AG04449 (cell line): Measurements from ENCODE around the gene SF3A2.

Experiments used
- CTCF ChIA-PET: fragments of 350-600 bp; formaldehyde crosslinking; extraction: SDS; loops from one replicate; lab custom pipeline; 2021; ENCODE audit warnings: antibody characterized with exemption; lab: Yijun Ruan, JAX
- POLR2A ChIA-PET: fragments of 400-600, 350-600 bp; formaldehyde crosslinking; extraction: SDS; loops from one replicate; lab custom pipeline; 2020; ENCODE audit warnings: antibody characterized with exemption, inconsistent platforms; lab: Yijun Ruan, JAX
- DNase-seq: peaks from one replicate; pipeline ENCODE4 v3.0.0-alpha.2; 2010; ENCODE audit warnings: low read depth, low spot score
- H3K4me3 ChIP-seq: 2 replicates; pipeline ENCODE4 v1.5.1; 2011; ENCODE audit warnings: low read depth, mild to moderate bottlenecking, control low read depth, low read length
- CTCF ChIP-seq: IDR thresholded peaks from one replicate; pipeline ENCODE4 v1.5.1; 2011; ENCODE audit warnings: mild to moderate bottlenecking, moderate library complexity, low read length, control low read depth, inconsistent platforms; ENCODE audit not compliant: insufficient read depth; ENCODE audit errors: missing control alignments

Gene SF3A2

DNA sequence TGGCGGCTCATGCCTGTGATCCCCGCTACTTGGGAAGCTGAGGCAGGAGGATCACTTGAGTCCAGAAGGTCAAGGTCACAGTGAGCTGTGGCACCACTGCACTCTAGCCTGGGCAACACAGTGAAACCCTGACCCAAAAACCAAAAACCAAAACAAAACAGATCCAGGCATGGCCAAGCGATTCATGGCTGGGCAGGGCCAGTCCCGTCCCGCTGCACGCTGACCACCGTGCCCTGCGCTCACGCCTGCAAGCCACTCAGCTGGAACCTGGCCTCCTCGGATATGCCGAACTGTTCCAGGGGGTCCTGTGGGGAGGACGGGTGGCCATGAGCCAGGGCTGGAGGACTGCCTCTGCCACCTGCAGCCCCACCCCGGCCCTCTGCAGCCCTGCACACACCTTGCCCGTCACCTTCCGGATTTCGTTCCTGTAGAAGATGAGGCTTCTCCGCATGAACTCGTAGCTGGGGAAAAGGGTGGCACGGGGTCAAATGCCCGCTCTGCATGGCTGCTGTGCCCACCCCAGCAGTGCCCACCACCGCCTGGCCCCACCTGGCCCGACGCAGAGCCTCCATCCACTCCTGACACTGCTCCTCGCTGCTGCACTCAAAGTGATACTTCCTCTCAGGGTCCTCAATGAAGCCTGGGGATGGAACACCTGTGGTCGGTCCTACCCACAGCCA is 2.9 kb upstream of the SF3A2 start:
- CTCF ChIA-PET = interaction anchor here (0.8 to 2.7 kb wide), 8 partner anchors 25 to 159 kb away, joined by 3 to 12 read pairs (median 4); no protein-coding TSS in a partner anchor
- POLR2A ChIA-PET = interaction anchor here (0.6 to 1.2 kb wide), 2 partner anchors 20 to 191 kb away, joined by 3 read pairs; no protein-coding TSS in a partner anchor
- no peak for DNase-seq
- TF ChIP-seq CTCF = no peak
- H3K4me3 ChIP-seq = no peak overlapping the region

DNA sequence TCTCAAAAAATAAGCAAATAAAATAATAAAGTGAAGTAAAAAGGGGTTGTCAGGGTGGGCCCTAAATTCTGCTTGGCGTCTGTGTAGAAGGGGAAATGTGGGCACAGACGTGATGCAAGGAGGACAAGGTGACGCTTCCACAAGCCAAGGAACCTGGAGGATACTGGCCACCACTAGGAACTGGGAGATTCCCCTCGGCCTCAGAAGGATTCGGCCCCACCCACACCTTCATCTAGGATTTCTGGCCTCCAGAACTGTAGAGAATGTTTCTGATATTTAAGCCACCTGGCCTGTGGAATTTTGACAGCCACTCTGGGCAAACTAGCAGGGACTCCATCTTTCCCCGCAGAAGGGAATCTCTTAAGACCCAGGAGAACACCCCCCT is 1.6 kb upstream of the SF3A2 start:
- H3K4me3 ChIP-seq = peak overlapping the region; percentile 83
- POLR2A ChIA-PET = interaction anchor here (1.2 kb wide), 1 partner anchor 44 kb away, joined by 3 read pairs; no protein-coding TSS in a partner anchor
- TF ChIP-seq CTCF = no peak
- CTCF ChIA-PET = interaction anchor here (1.0 to 2.7 kb wide), 13 partner anchors 14 to 379 kb away, joined by 3 to 16 read pairs (median 4); no protein-coding TSS in a partner anchor
- no peak for DNase-seq

DNA sequence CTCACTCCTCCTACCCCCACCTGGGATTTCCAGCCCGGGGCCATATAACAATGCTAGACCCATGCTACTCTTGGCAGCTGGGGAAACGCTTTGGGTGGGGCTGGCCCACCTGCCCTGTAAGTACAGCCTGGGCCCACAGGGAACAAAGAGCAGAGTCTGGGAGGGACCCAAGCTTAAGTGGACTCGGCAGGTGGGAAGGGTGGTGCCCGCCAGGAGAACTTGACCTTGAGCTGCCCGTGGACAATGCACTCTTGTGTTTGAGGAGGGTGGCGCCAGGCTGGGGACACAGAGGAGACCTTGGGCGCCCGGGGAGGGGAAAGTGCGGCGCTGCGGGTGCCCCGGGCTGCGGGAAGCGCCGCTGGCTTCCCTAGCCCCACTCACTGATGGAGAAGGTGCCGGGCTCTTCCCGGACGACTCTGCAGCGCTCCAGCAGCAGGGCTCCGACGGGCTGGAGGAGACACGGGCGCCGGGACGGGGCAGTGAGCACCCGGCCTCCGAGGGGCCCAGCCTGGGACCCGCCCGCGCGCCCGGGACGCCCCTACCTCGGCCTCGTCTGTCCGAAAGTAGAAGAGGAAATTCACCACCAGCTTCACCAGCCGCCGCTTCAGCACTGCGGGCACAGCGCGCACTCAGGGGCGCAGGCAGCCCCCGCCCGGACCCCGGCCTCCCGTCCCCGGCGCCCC is 1.1 kb upstream of the SF3A2 start:
- POLR2A ChIA-PET = interaction anchor here (0.6 to 1.2 kb wide), 3 partner anchors 43 to 96 kb away, joined by 3 read pairs; no protein-coding TSS in a partner anchor
- H3K4me3 ChIP-seq = peak overlapping the region; percentile 83
- no peak for TF ChIP-seq CTCF
- DNase-seq = no peak
- CTCF ChIA-PET = interaction anchor here (0.6 to 2.7 kb wide), 34 partner anchors 9 to 379 kb away, joined by 3 to 16 read pairs (median 4); partner anchors contain the start of gene LSM7

- no peak for DNase-seq
- no peak for TF ChIP-seq CTCF
- ChIA-PET POLR2A (interaction anchor here (0.6 to 0.9 kb wide), 2 partner anchors 68 to 95 kb away, joined by 3 read pairs; no protein-coding TSS in a partner anchor), CTCF (interaction anchor here (0.6 to 2.7 kb wide), 34 partner anchors 9 to 378 kb away, joined by 3 to 16 read pairs (median 4); partner anchors contain the start of gene LSM7)
- peak overlapping the region; percentile 83 for H3K4me3 ChIP-seq
Observed at GRCh38 chr19:2236064-2236313, 635 bp upstream of the SF3A2 start.

DNA sequence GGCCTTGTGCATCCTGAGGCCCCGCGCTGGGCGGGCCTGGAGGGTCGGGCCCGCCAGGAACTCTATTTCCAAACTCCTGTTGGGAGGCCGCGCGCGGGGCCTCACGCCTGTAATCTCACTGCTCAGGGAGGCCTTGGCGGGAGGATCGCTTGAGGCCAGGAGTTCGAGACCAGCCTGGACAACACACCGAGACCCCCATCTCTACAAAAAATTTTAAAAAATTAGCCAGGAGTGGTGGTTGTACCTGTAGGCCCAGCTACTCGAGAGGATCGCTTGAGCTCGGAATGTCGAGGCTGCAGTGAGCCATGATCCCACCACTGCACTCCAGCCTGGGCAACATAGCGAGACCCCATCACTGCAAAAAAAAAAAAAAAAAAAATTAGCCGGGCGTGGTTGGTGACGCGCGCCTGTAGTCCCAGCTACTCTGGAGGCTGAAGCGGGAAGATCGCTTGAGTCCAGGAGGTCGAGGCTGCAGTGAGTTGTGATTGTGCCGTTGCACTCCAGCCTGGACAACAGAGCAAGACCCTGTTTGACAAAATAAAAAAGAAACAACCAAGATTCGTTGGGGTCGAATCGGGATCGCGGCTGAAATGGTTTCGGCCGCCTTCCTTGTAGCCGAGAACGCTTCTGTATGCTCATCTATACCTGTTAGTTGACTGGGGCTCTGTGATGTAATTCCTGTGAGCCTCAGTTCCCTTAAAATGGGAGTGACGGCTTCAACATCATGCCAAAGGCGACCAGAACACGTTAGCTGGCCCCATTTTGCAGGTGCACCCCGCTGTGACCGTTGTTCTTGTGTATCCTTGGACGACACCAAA is 636 bp downstream of the SF3A2 start:
- H3K4me3 ChIP-seq = peak overlapping the region; percentile 83
- no peak for DNase-seq
- CTCF ChIA-PET = interaction anchor here (1.0 to 3.2 kb wide), 6 partner anchors 23 to 82 kb away, joined by 3 to 24 read pairs (median 8); no protein-coding TSS in a partner anchor
- no peak for TF ChIP-seq CTCF
- POLR2A ChIA-PET = interaction anchor here (0.6 kb wide), 2 partner anchors 15 to 29 kb away, joined by 3 to 4 read pairs; no protein-coding TSS in a partner anchor
